HG02763 (cell line): Measurements from ENCODE around the gene FNDC5.

Experiments
- ATAC-seq: cut with Tn5 transposase; IDR thresholded peaks from one replicate; pipeline ENCODE4 v1.9.1; 2021; ENCODE audit warnings: mild to moderate bottlenecking, moderate library complexity; ENCODE audit not compliant: unreplicated experiment

Gene FNDC5

GRCh38 chr1:32817815-32818786 lies 52.6 kb downstream of the FNDC5 start:
- peak; percentile 8 for ATAC-seq

GRCh38 chr1:32817159-32817814 lies 53.4 kb downstream of the FNDC5 start, which contains the start of the genes S100PBP and YARS1:
Gene S100PBP, plus strand, starts transcription at chr1:32817653. Its CDS starts 8,447 bp downstream, at chr1:32826100.
Gene YARS1, minus strand, starts transcription at chr1:32817358. Its CDS starts 114 bp downstream, at chr1:32817244.
- ATAC-seq = peak; percentile 85

- ATAC-seq = peak; percentile 7
These were observed 54.0 kb downstream of the FNDC5 start for GRCh38 chr1:32816676-32817158.

GRCh38 chr1:32813941-32814739 lies 56.6 kb downstream of the FNDC5 start:
- no peak for ATAC-seq
